Osteoblast (primary cell): ENCODE results near the gene SNAP23. TPM values are rescaled to one million over a fixed set of nuclear protein-coding genes. Genes with fewer than 3 reads are reported as not detected.

Source experiments
- DNase-seq: peaks from one replicate; pipeline ENCODE4 v3.0.0; 2011; ENCODE audit warnings: low spot score, mixed read lengths; ENCODE audit not compliant: insufficient read length; ENCODE audit errors: missing footprints
- H2AFZ ChIP-seq: 2 replicates; pipeline ENCODE4 v1.6.0; 2011; ENCODE audit warnings: mild to moderate bottlenecking, low read length
- H3K27ac ChIP-seq: 2 replicates; pipeline ENCODE4 v1.5.1; 2011; ENCODE audit warnings: mild to moderate bottlenecking, low read depth, low read length, moderate library complexity
- H3K27me3 ChIP-seq: 2 replicates; pipeline ENCODE4 v1.6.0; 2012; ENCODE audit warnings: mild to moderate bottlenecking, control low read depth, inconsistent platforms, low read length, moderate library complexity; ENCODE audit not compliant: insufficient read depth
- H3K36me3 ChIP-seq: 2 replicates; pipeline ENCODE4 v1.5.1; 2011; ENCODE audit warnings: mild to moderate bottlenecking, low read length, control low read depth, moderate library complexity; ENCODE audit not compliant: insufficient read depth
- H3K4me1 ChIP-seq: 2 replicates; pipeline ENCODE4 v1.5.1; 2011; ENCODE audit warnings: mild to moderate bottlenecking, low read length, control low read depth, moderate library complexity; ENCODE audit not compliant: insufficient read depth
- H3K4me2 ChIP-seq: 2 replicates; pipeline ENCODE4 v1.6.0; 2011; ENCODE audit warnings: mild to moderate bottlenecking, low read length; ENCODE audit not compliant: insufficient read depth
- H3K4me3 ChIP-seq: fragments of 200-600 bp; sonication (generic); 3 replicates; pipeline ENCODE4 v1.5.1; 2012; ENCODE audit warnings: mild to moderate bottlenecking, low read length, inconsistent platforms; ENCODE audit not compliant: insufficient read depth
- H3K79me2 ChIP-seq: 2 replicates; pipeline ENCODE4 v1.6.0; 2012; ENCODE audit warnings: mild to moderate bottlenecking, low read length, control low read depth, inconsistent platforms; ENCODE audit not compliant: insufficient read depth
- H3K9me3 ChIP-seq: 2 replicates; pipeline ENCODE4 v1.5.1; 2011; ENCODE audit warnings: low read depth, low read length, control low read depth
- H4K20me1 ChIP-seq: 2 replicates; pipeline ENCODE4 v1.6.0; 2012; ENCODE audit warnings: mild to moderate bottlenecking, low read length, control low read depth; ENCODE audit not compliant: insufficient read depth
- CTCF ChIP-seq: IDR thresholded peaks from 2 replicates; pipeline ENCODE4 v1.5.1; 2011; ENCODE audit warnings: mild to moderate bottlenecking, low read depth, low read length, moderate library complexity; ENCODE audit errors: extremely low read depth
- total RNA-seq: library from RNA; depleted of rRNA; stranded (reverse); fragments of >200 nt; gene quantifications from 2 replicates; pipeline ENCODE4 v1.2.3, GENCODE V29; 2012

The SNAP23 gene
- total RNA-seq, 1 donor = 81.4 TPM

- no peak for DNase-seq
- peak overlapping the region; percentile 21 for H3K4me3 ChIP-seq
Measured at GRCh38 chr15:42511007-42511391, 15.6 kb downstream of the SNAP23 start.

GRCh38 chr15:42523331-42523730 lies 27.9 kb downstream of the SNAP23 start:
- Histone ChIP-seq H3K36me3 (peaks cover 46% of the 10 kb centered on the region), H3K79me2 (no peaks in the 10 kb centered on the region), H3K4me3 (no peak overlapping the region), H4K20me1 (no peaks in the 10 kb centered on the region), H3K27ac (no peak overlapping the region), H3K4me2 (no peak overlapping the region), H2AFZ (no peak overlapping the region), H3K27me3 (no peaks in the 10 kb centered on the region), H3K9me3 (no peaks in the 10 kb centered on the region), H3K4me1 (no peaks in the 10 kb centered on the region)
- no peak for DNase-seq
- no peak for TF ChIP-seq CTCF

More at GRCh38 chr15:42511007-42511391, 15.6 kb downstream of the SNAP23 start:
- H3K36me3 ChIP-seq = peaks cover 7% of the 10 kb centered on the region
- peaks cover 15% of the 10 kb centered on the region for H3K4me1 ChIP-seq
- H2AFZ ChIP-seq = no peak overlapping the region
- H3K4me2 ChIP-seq = peak overlapping the region; percentile 66
- H4K20me1 ChIP-seq = no peaks in the 10 kb centered on the region
- no peak for TF ChIP-seq CTCF
- H3K79me2 ChIP-seq = peaks cover 41% of the 10 kb centered on the region
- no peaks in the 10 kb centered on the region for H3K27me3 ChIP-seq
- H3K9me3 ChIP-seq = no peaks in the 10 kb centered on the region
- H3K27ac ChIP-seq = peak overlapping the region; percentile 91

GRCh38 chr15:42528970-42529369 lies 33.5 kb downstream of the SNAP23 start:
- H3K4me3 ChIP-seq = no peak overlapping the region
- H3K79me2 ChIP-seq = no peaks in the 10 kb centered on the region
- H3K9me3 ChIP-seq = no peaks in the 10 kb centered on the region
- H3K27me3 ChIP-seq = no peaks in the 10 kb centered on the region
- H4K20me1 ChIP-seq = no peaks in the 10 kb centered on the region
- H3K27ac ChIP-seq = no peak overlapping the region
- DNase-seq = no peak
- H3K4me2 ChIP-seq = no peak overlapping the region
- H2AFZ ChIP-seq = no peak overlapping the region
- no peak for TF ChIP-seq CTCF
- H3K4me1 ChIP-seq = no peaks in the 10 kb centered on the region
- H3K36me3 ChIP-seq = peaks cover 49% of the 10 kb centered on the region

GRCh38 chr15:42533246-42533645 lies 37.8 kb downstream of the SNAP23 start:
- no peaks in the 10 kb centered on the region for H3K27me3 ChIP-seq
- H3K4me1 ChIP-seq = no peaks in the 10 kb centered on the region
- no peak overlapping the region for H3K4me3 ChIP-seq
- no peak overlapping the region for H3K27ac ChIP-seq
- no peaks in the 10 kb centered on the region for H4K20me1 ChIP-seq
- H3K4me2 ChIP-seq = no peak overlapping the region
- no peaks in the 10 kb centered on the region for H3K79me2 ChIP-seq
- H2AFZ ChIP-seq = no peak overlapping the region
- H3K36me3 ChIP-seq = peaks cover 37% of the 10 kb centered on the region
- H3K9me3 ChIP-seq = no peaks in the 10 kb centered on the region
- DNase-seq = no peak
- TF ChIP-seq CTCF = no peak
